ENCODE measurements around the gene LMAN2. TPM values are rescaled to one million over a fixed set of nuclear protein-coding genes. Genes with fewer than 3 reads are reported as not detected.

The LMAN2 gene
- total RNA-seq, 1 donor from 2014 or later: 60.0 TPM

GRCh38 chr5:177389241-177390169, 38.0 kb upstream of the LMAN2 start:
- Histone ChIP-seq H3K36me3 (no peaks in the 10 kb centered on the region), H3K4me1 (peaks cover 7% of the 10 kb centered on the region), H3K27me3 (ENCODE audit: low read depth) (peaks cover 69% of the 10 kb centered on the region), H3K9me3 (replicated peaks) (no peaks in the 10 kb centered on the region), H3K4me3 (no peak overlapping the region), H3K27ac (replicated peaks) (no peak overlapping the region)
- intact Hi-C loops (cut with micrococcal nuclease): loop anchor here (5.0 kb wide), 1 partner anchor 113 kb away; no protein-coding TSS in a partner anchor
- TF ChIP-seq CTCF (IDR thresholded peaks at IDR 0.05; ENCODE audit: borderline replicate concordance): no peak
- no peak for DNase-seq

- H3K27ac ChIP-seq (replicated peaks): no peak overlapping the region
- no peak for TF ChIP-seq CTCF (IDR thresholded peaks at IDR 0.05; ENCODE audit: borderline replicate concordance)
Observed at GRCh38 chr5:177388521-177389052, 37.1 kb upstream of the LMAN2 start.

GRCh38 chr5:177387405-177387804, 35.9 kb upstream of the LMAN2 start:
- H3K36me3 ChIP-seq: no peaks in the 10 kb centered on the region
- peaks cover 80% of the 10 kb centered on the region for H3K27me3 ChIP-seq (ENCODE audit: low read depth)
- H3K27ac ChIP-seq (replicated peaks): no peak overlapping the region
- DNase-seq: no peak
- H3K4me3 ChIP-seq: no peak overlapping the region
- H3K9me3 ChIP-seq (replicated peaks): no peaks in the 10 kb centered on the region
- no peak for TF ChIP-seq CTCF (IDR thresholded peaks at IDR 0.05; ENCODE audit: borderline replicate concordance)
- peaks cover 7% of the 10 kb centered on the region for H3K4me1 ChIP-seq
- intact Hi-C loops (cut with micrococcal nuclease): no loop called here

More at GRCh38 chr5:177388521-177389052, 37.1 kb upstream of the LMAN2 start:
- no peaks in the 10 kb centered on the region for H3K36me3 ChIP-seq
- H3K4me3 ChIP-seq: no peak overlapping the region
- no peaks in the 10 kb centered on the region for H3K9me3 ChIP-seq (replicated peaks)
- intact Hi-C loops (cut with micrococcal nuclease): no loop called here
- no peak for DNase-seq
- peaks cover 69% of the 10 kb centered on the region for H3K27me3 ChIP-seq (ENCODE audit: low read depth)
- H3K4me1 ChIP-seq: peaks cover 7% of the 10 kb centered on the region

- TF ChIP-seq CTCF (IDR thresholded peaks at IDR 0.05; ENCODE audit: borderline replicate concordance): no peak
- H3K4me3 ChIP-seq: no peak overlapping the region
- intact Hi-C loops (cut with micrococcal nuclease): no loop called here
- no peak for DNase-seq
- H3K27me3 ChIP-seq (ENCODE audit: low read depth): peaks cover 87% of the 10 kb centered on the region
- no peaks in the 10 kb centered on the region for H3K36me3 ChIP-seq
- no peaks in the 10 kb centered on the region for H3K9me3 ChIP-seq (replicated peaks)
- H3K27ac ChIP-seq (replicated peaks): no peak overlapping the region
- H3K4me1 ChIP-seq: peaks cover 7% of the 10 kb centered on the region
Observed at GRCh38 chr5:177386542-177386941, 35.1 kb upstream of the LMAN2 start.

- Histone ChIP-seq H3K27ac (replicated peaks) (no peak overlapping the region), H3K36me3 (no peaks in the 10 kb centered on the region), H3K9me3 (replicated peaks) (no peaks in the 10 kb centered on the region), H3K4me3 (no peak overlapping the region), H3K27me3 (ENCODE audit: low read depth) (peaks cover 95% of the 10 kb centered on the region), H3K4me1 (peaks cover 7% of the 10 kb centered on the region)
- TF ChIP-seq CTCF (IDR thresholded peaks at IDR 0.05; ENCODE audit: borderline replicate concordance): no peak
- no peak for DNase-seq
- intact Hi-C loops (cut with micrococcal nuclease): no loop called here
Observed at GRCh38 chr5:177385720-177386119, 34.3 kb upstream of the LMAN2 start.

Data from left ventricle myocardium inferior (tissue), 1 donor.